H1 (cell line): Measurements from ENCODE around the gene GAS6. TPM values are rescaled to one million over a fixed set of nuclear protein-coding genes. Genes with fewer than 3 reads are reported as not detected.

Experiments
- ASH2L ChIP-seq: fragments of 200-600, 300-600 bp; sonication (generic); IDR thresholded peaks from one replicate; pipeline ENCODE4 v1.7.1; 2017; ENCODE audit warnings: low read length
- ATF2 ChIP-seq: IDR thresholded peaks from 2 replicates; pipeline ENCODE4 v1.6.1; 2012; ENCODE audit warnings: low read length, inconsistent platforms
- CHD1 ChIP-seq: IDR thresholded peaks from 2 replicates; pipeline ENCODE4 v1.6.1; 2012; ENCODE audit warnings: low read depth, low read length, improper control_type of control experiment
- CHD2 ChIP-seq: IDR thresholded peaks from 2 replicates; pipeline ENCODE4 v1.6.1; 2012; ENCODE audit warnings: low read length, improper control_type of control experiment
- CTCF ChIP-seq, 3 experiments: IDR thresholded peaks; 1 replicate in 2 of 3; 2 replicates in 1 of 3; pipeline versions ENCODE4 v1.5.1 to v1.6.1; 2011; ENCODE audit warnings: low read length in 3 of 3, mild to moderate bottlenecking in 3 of 3, inconsistent platforms in 2 of 3, low read depth in 1 of 3, moderate library complexity in 1 of 3; ENCODE audit not compliant: insufficient read depth in 1 of 3; ENCODE audit errors: control extremely low read depth in 1 of 3
- E2F6 ChIP-seq: IDR thresholded peaks from 2 replicates; pipeline ENCODE4 v1.6.1; 2012; ENCODE audit warnings: inconsistent platforms
- EZH2 ChIP-seq: fragments of 200-600 bp; sonication (generic); IDR thresholded peaks from 2 replicates; pipeline ENCODE4 v1.7.1; 2012; ENCODE audit warnings: low read depth, mild to moderate bottlenecking, moderate library complexity, low read length, inconsistent platforms; ENCODE audit not compliant: severe bottlenecking
- JUND ChIP-seq: IDR thresholded peaks from 2 replicates; pipeline ENCODE4 v1.6.1; 2011; ENCODE audit warnings: mild to moderate bottlenecking, improper control_type of control experiment, low read length
- KDM5A ChIP-seq: fragments of 200-600 bp; IDR thresholded peaks from 2 replicates; pipeline ENCODE4 v1.7.1; 2012; ENCODE audit warnings: mild to moderate bottlenecking, low read length, inconsistent platforms, mixed read lengths
- POLR2A ChIP-seq, 2 experiments: IDR thresholded peaks; 1 replicate in 1 of 2; 2 replicates in 1 of 2; pipeline ENCODE4 v1.6.1; 2011; ENCODE audit warnings: low read depth in 2 of 2, low read length in 2 of 2, mild to moderate bottlenecking in 2 of 2; ENCODE audit errors: control extremely low read depth in 1 of 2
- SAP30 ChIP-seq: fragments of 300-600 bp; sonication (generic); IDR thresholded peaks from 2 replicates; pipeline ENCODE4 v1.7.1; 2012; ENCODE audit warnings: low read length, moderate library complexity, mild to moderate bottlenecking, inconsistent platforms; ENCODE audit not compliant: insufficient read depth, insufficient replicate concordance
- SP1 ChIP-seq: IDR thresholded peaks from 2 replicates; pipeline ENCODE4 v1.6.1; 2011; ENCODE audit warnings: low read depth, low read length
- TAF1 ChIP-seq: IDR thresholded peaks from 2 replicates; pipeline ENCODE4 v1.6.1; 2011; ENCODE audit warnings: mild to moderate bottlenecking, low read depth, low read length
- TCF12 ChIP-seq: IDR thresholded peaks from 2 replicates; pipeline ENCODE4 v1.6.1; 2011; ENCODE audit warnings: low read depth, mild to moderate bottlenecking, low read length
- TEAD4 ChIP-seq: IDR thresholded peaks from 2 replicates; pipeline ENCODE4 v1.6.1; 2012; ENCODE audit warnings: low read depth, low read length, inconsistent platforms, mixed read lengths
- ZNF274 ChIP-seq: IDR thresholded peaks from 2 replicates; pipeline ENCODE4 v1.7.0; 2012; ENCODE audit warnings: low read length, borderline replicate concordance; ENCODE audit errors: extremely low read depth
- polyA plus RNA-seq, 7 experiments: library from polyadenylated mRNA; depleted of rRNA in 3 of 7; stranded (reverse) in 5 of 7; unstranded in 2 of 7; fragments of >200 nt in 5 of 7; fragments of 200-250 nt in 2 of 7; gene quantifications; 1 replicate in 5 of 7; 2 replicates in 1 of 7; 4 replicates in 1 of 7; pipeline versions ENCODE4 v1.2.1 to v1.2.3, GENCODE V29; 2011 to 2013; ENCODE audit warnings: missing spikeins in 2 of 7, mixed read lengths in 2 of 7
- total RNA-seq: library from RNA; stranded (reverse); fragmentation: NEBNext Ultra II Directional; extraction: Animal tissue kit (Norgen Biotek cat#: 25700); gene quantifications from 2 replicates; pipeline ENCODE4 v1.2.1, GENCODE V29; 2021
- TF ChIP-seq, protein P1 (sequence below): IDR thresholded peaks from 2 replicates; pipeline ENCODE4 v1.6.1; 2011; ENCODE audit warnings: low read length, improper control_type of control experiment

Gene GAS6
- total and polyA plus RNA-seq, 2 of the 8 experiments (the other 6 are each of a cell fraction or from before 2014, with no cell fraction given) = 18.6 to 31.0 TPM

- TF ChIP-seq ATF2 (no peak), KDM5A (no peak), SAP30 (no peak), CHD1 (no peak), POLR2A (IDR thresholded peaks at IDR 0.05; ENCODE audit: control extremely low read depth in 1 of 2, low read depth in 2 of 2, low read length in 2 of 2) (no peak), ZNF274 (no peak), EZH2 (peak; percentile 41), TEAD4 (no peak), E2F6 (peak; percentile 80; the same call in 1 of the 2 replicates), TCF12 (no peak), CHD2 (no peak), CTCF (IDR thresholded peaks at IDR 0.05; ENCODE audit: control extremely low read depth in 1 of 3, insufficient read depth in 1 of 3, low read depth in 1 of 3, low read length in 3 of 3) (no peak), ASH2L (peak; percentile 35), TAF1 (0 out of 2 replicates have a peak, but pooled peaks have one; percentile 9), JUND (no peak), SP1 (no peak)
- TF ChIP-seq, protein P1, sequence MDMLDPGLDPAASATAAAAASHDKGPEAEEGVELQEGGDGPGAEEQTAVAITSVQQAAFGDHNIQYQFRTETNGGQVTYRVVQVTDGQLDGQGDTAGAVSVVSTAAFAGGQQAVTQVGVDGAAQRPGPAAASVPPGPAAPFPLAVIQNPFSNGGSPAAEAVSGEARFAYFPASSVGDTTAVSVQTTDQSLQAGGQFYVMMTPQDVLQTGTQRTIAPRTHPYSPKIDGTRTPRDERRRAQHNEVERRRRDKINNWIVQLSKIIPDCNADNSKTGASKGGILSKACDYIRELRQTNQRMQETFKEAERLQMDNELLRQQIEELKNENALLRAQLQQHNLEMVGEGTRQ = no peak
Observed at GRCh38 chr13:113862931-113863523, 849 bp downstream of the GAS6 start (continued).
